Thoracic aorta (tissue), 2 donors: ENCODE measurements around the gene ZIC2. TPM values are rescaled to one million over a fixed set of nuclear protein-coding genes. Genes with fewer than 3 reads are reported as not detected.

Experiments used
- ATAC-seq: fragments of 150-250 bp; one replicate; pipeline ENCODE4 v1.8.0; 2017; ENCODE audit warnings: low read depth; ENCODE audit not compliant: insufficient number of reproducible peaks, low FRiP score
- DNase-seq: peaks from one replicate; pipeline ENCODE4 v3.0.0-alpha.2; 2020; ENCODE audit warnings: low spot score
- H3K27ac ChIP-seq, 2 donors: fragments of 200-600 bp; sonication (generic); 1 replicate in 1 of 2; 2 replicates in 1 of 2; pipeline ENCODE4 v1.5.1; 2016; ENCODE audit warnings: mild to moderate bottlenecking in 2 of 2, moderate library complexity in 2 of 2
- H3K27me3 ChIP-seq: fragments of 200-600 bp; sonication (generic); replicated peaks from 2 replicates; pipeline ENCODE4 v1.6.0; 2016; ENCODE audit warnings: mild to moderate bottlenecking; ENCODE audit not compliant: insufficient read depth
- H3K36me3 ChIP-seq: fragments of 200-600 bp; sonication (generic); one replicate; pipeline ENCODE4 v1.5.1; 2016
- H3K4me1 ChIP-seq, 2 donors: fragments of 200-600 bp; sonication (generic); 1 replicate in 1 of 2; 2 replicates in 1 of 2; pipeline versions ENCODE4 v1.5.1 to v1.6.0; 2016; ENCODE audit warnings: low read depth in 2 of 2, mild to moderate bottlenecking in 1 of 2; ENCODE audit not compliant: control insufficient read depth in 1 of 2
- H3K4me3 ChIP-seq: fragments of 200-600 bp; sonication (generic); 2 replicates; pipeline ENCODE4 v1.5.1; 2016; ENCODE audit warnings: mild to moderate bottlenecking
- H3K9me3 ChIP-seq: fragments of 200-600 bp; sonication (generic); 2 replicates; pipeline ENCODE4 v1.5.1; 2016
- CTCF ChIP-seq: fragments of 200-600 bp; sonication (generic); IDR thresholded peaks from one replicate; pipeline ENCODE4 v1.5.1; 2019; ENCODE audit warnings: antibody characterized with exemption
- total RNA-seq, 2 donors: library from RNA; depleted of rRNA; stranded (reverse); fragments of >200 nt; gene quantifications; one replicate each; pipeline versions ENCODE4 v1.1.0 to v1.2.3, GENCODE V29; 2016

ZIC2 gene
- total RNA-seq, 2 donors from 2014 or later, result not detected

GRCh38 chr13:99978799-99979452 is 2.7 kb upstream of the ZIC2 start:
- H3K27me3 ChIP-seq, result peaks cover 61% of the 10 kb centered on the region

GRCh38 chr13:99979453-99980200 is 2.0 kb upstream of the ZIC2 start:
- Histone ChIP-seq H3K27me3 (peaks cover 65% of the 10 kb centered on the region), H3K36me3 (no peaks in the 10 kb centered on the region), H3K9me3 (no peaks in the 10 kb centered on the region), H3K4me1 (peaks cover 17 to 33% of the 10 kb centered on the region in 2 donors), H3K27ac (no peak overlapping the region), H3K4me3 (peak overlapping the region; percentile 79)
- DNase-seq (no peak), ATAC-seq (no peak)
- TF ChIP-seq CTCF, result no peak

More at GRCh38 chr13:99978799-99979452, 2.7 kb upstream of the ZIC2 start:
- H3K27ac ChIP-seq, result no peak overlapping the region
- no peak for ATAC-seq
- H3K9me3 ChIP-seq, result no peaks in the 10 kb centered on the region
- no peak for DNase-seq
- peaks cover 17 to 33% of the 10 kb centered on the region in 2 donors for H3K4me1 ChIP-seq
- no peaks in the 10 kb centered on the region for H3K36me3 ChIP-seq
- no peak for TF ChIP-seq CTCF
- no peak overlapping the region for H3K4me3 ChIP-seq

- TF ChIP-seq CTCF, result no peak
- H3K9me3 ChIP-seq, result no peaks in the 10 kb centered on the region
- ATAC-seq (peak; percentile 13), DNase-seq (no peak)
- H3K27me3 ChIP-seq, result peaks cover 70% of the 10 kb centered on the region
- peaks cover 17 to 33% of the 10 kb centered on the region in 2 donors for H3K4me1 ChIP-seq
- H3K36me3 ChIP-seq, result no peaks in the 10 kb centered on the region
- H3K27ac ChIP-seq, result no peak overlapping the region
- H3K4me3 ChIP-seq, result peak overlapping the region; percentile 79
Observed at GRCh38 chr13:99980201-99980823, 1.3 kb upstream of the ZIC2 start.

- TF ChIP-seq CTCF, result no peak
- H3K27ac ChIP-seq, result no peak overlapping the region
- DNase-seq (no peak), ATAC-seq (no peak)
- no peaks in the 10 kb centered on the region for H3K9me3 ChIP-seq
- peak overlapping the region; percentile 79 for H3K4me3 ChIP-seq
- peaks cover 17 to 33% of the 10 kb centered on the region in 2 donors for H3K4me1 ChIP-seq
- peaks cover 67% of the 10 kb centered on the region for H3K27me3 ChIP-seq
- no peaks in the 10 kb centered on the region for H3K36me3 ChIP-seq
Observed at GRCh38 chr13:99980824-99981734, 505 bp upstream of the ZIC2 start.
